LNCaP clone FGC (cell line): ENCODE data around the gene HMGN5.

ENCODE experiments used
- DNase-seq: peaks from one replicate; pipeline ENCODE4 v3.0.0-alpha.2; 2011; ENCODE audit warnings: low read depth
- H3K4me3 ChIP-seq: 2 replicates; pipeline ENCODE4 v1.5.1; 2011; ENCODE audit warnings: mild to moderate bottlenecking, low read depth, low read length, control low read depth
- TF ChIP-seq, protein P1 (sequence below): IDR thresholded peaks from 2 replicates; pipeline ENCODE4 v1.5.1; 2012; ENCODE audit warnings: mild to moderate bottlenecking; ENCODE audit not compliant: control insufficient read depth, insufficient read depth; ENCODE audit errors: extremely low read depth

Gene HMGN5

DNA sequence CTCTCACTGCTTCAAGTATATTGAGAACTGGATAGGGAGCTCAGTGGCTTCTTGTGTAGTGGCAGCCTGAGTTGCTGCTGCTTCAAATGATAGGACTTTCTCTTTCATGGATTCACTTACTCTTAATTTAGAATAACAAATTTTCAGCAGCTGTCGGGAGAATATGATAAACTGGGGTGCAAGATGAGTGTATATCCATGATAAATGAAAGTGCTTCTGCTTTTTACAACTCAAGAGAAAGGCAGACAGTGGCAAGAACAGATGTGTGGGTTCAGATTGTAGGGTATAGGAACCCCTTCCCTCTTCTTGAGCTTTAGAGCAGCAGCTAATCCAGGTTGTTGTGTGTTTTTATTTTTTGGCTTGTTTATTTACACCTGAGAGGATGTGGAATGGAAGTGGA is 1.2 kb upstream of the HMGN5 start:
- H3K4me3 ChIP-seq, result no peak overlapping the region
- TF ChIP-seq, protein P1, sequence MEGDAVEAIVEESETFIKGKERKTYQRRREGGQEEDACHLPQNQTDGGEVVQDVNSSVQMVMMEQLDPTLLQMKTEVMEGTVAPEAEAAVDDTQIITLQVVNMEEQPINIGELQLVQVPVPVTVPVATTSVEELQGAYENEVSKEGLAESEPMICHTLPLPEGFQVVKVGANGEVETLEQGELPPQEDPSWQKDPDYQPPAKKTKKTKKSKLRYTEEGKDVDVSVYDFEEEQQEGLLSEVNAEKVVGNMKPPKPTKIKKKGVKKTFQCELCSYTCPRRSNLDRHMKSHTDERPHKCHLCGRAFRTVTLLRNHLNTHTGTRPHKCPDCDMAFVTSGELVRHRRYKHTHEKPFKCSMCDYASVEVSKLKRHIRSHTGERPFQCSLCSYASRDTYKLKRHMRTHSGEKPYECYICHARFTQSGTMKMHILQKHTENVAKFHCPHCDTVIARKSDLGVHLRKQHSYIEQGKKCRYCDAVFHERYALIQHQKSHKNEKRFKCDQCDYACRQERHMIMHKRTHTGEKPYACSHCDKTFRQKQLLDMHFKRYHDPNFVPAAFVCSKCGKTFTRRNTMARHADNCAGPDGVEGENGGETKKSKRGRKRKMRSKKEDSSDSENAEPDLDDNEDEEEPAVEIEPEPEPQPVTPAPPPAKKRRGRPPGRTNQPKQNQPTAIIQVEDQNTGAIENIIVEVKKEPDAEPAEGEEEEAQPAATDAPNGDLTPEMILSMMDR, result no peak
- no peak for DNase-seq

DNA sequence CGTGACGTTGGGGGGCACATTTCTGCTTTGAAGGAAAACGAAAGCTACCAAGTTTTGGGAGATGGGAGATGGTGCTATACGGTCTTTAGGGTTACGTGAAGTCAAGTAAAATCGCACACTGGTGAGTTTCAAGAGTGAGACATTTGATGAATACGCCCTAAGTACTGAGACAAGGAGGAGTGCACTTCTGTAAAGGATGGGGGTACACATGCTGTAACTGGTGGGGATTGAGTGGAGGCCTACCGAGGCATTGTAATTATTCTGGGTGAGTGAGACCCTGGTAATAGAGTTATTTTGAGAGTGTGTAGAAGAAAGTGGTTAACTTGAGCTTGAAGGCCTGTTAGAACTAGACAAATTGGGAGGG is 725 bp upstream of the HMGN5 start:
- H3K4me3 ChIP-seq, result peak overlapping the region; percentile 55
- no peak for DNase-seq
- TF ChIP-seq, protein P1, result no peak

DNA sequence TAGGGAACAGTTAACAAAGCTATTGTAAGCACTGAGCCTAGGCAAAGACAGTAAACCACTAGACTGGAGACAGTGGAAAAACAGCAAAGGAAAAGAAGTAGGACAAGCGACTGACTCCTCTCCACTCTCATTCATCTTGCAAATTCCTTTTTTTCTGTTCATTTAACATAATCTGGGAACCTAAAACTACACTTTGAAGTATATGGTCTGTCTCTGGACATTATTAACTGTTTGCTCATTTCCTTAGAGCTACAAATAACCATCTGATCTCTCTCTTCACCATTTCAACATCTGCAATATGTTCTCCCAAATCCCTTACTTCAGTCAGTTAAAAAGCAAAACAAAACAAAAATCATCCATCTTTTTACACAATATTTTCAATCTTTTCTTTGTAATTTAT is 642 bp downstream of the HMGN5 start:
- no peak for DNase-seq
- peak overlapping the region; percentile 55 for H3K4me3 ChIP-seq
- TF ChIP-seq, protein P1, result no peak

DNA sequence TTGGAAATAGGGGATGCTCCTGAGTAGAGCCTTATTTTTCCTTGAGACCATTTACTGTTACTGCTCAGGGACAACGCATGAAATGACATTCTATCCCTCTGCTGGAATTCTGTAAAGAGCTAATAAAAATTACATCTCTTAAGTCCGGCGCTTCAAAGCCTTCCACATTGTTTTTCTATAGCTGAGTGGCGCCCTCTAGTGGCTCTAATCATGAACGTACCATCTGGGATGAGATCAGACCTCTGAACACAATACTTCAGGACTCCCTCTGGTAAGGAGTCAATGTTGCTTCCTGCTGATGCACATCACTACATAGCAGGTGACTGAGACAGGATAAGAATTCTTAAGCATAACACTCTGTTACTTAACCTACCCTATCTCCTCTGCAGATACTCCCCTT is 6.0 kb downstream of the HMGN5 start:
- no peak for DNase-seq
- no peak overlapping the region for H3K4me3 ChIP-seq
- TF ChIP-seq, protein P1, result peak; percentile 49

DNA sequence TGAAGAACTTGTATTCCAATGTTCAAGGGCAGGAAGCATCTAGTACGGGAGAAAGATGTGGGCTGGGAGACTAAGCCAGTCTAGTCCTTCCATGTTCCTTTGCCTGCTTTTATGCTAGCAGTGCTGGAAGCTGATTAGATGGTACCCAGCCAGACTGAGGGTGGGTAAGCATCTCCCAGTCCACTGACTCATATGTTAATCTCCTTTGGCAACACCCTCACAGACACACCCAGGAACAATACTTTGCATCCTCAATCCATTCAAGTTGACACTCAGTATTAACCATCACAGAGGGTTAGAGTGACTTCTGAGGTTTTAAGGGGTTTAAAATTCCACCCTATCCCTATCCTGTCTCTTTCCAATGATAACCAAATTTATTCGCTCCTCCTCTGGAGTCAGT is 6.5 kb downstream of the HMGN5 start:
- TF ChIP-seq, protein P1, result no peak
- no peak overlapping the region for H3K4me3 ChIP-seq
- DNase-seq, result no peak

DNA sequence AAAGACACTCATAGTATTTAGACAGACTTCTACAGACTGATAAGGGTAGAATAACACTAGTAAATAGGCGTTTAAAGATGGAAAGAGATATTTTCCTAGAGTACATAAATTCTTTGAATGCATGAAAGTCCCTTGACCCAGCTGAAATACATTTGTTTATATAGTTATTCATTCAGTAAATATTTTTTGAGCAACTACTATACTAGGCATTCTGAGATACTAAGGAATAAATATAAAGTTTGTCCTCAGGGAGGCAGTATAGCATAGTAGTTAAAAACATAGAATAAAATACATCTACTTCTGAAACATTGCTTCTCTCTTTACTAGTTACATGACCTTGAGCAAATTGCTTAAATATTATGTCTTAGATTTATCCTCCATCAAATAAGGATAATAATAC is 27.4 kb downstream of the HMGN5 start:
- no peak for DNase-seq
- TF ChIP-seq, protein P1, result peak; percentile 20; the same call in 1 of the 2 replicates
- H3K4me3 ChIP-seq, result no peak overlapping the region

DNA sequence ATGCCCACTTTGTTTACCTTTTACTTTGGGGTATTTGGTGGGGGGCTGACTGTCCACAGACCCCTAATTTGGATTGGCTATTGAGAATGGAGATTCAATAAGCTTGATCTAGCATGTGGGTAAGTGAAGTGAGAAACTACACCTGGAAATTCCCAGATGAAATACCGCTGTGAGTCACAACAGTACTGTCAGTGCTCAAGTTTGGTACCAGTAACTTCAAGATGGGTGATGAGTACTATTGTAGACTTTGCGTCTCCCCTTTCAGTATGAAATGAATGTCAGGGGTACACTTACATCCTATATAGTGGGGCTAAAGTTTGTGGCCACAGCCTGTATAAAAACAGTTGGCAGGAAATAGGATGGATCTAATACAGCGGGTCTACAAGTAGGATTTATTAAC is 33.3 kb downstream of the HMGN5 start:
- H3K4me3 ChIP-seq, result no peak overlapping the region
- no peak for DNase-seq
- TF ChIP-seq, protein P1, result no peak
